GM12801 (cell line): ENCODE data around the gene FAM78A.

Source experiments
- TF ChIP-seq, protein P1 (sequence below): IDR thresholded peaks from one replicate; pipeline ENCODE4 v1.5.1; 2011; ENCODE audit warnings: control low read depth; ENCODE audit not compliant: insufficient read length; ENCODE audit errors: extremely low read depth

FAM78A gene

DNA sequence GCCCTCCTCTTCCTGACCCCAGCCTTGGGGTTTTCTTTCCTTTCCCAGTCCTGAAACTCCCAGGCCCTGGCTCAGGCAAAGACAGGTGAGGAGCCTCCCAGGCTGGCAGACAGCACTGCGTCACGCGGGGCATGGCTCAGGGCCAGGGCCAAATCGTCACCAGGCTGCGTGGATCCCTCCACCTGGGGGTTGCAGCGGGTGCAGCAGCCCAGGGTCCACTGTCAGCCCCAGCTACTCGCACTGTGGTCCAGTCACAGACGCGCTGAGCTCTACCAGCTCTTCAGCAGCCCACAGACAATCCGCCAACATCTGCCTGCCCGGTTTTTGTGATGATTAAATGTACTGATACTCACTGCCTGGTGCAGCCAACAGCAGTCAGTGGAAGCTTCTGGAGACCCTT is 12.1 kb downstream of the FAM78A start:
- TF ChIP-seq, protein P1, sequence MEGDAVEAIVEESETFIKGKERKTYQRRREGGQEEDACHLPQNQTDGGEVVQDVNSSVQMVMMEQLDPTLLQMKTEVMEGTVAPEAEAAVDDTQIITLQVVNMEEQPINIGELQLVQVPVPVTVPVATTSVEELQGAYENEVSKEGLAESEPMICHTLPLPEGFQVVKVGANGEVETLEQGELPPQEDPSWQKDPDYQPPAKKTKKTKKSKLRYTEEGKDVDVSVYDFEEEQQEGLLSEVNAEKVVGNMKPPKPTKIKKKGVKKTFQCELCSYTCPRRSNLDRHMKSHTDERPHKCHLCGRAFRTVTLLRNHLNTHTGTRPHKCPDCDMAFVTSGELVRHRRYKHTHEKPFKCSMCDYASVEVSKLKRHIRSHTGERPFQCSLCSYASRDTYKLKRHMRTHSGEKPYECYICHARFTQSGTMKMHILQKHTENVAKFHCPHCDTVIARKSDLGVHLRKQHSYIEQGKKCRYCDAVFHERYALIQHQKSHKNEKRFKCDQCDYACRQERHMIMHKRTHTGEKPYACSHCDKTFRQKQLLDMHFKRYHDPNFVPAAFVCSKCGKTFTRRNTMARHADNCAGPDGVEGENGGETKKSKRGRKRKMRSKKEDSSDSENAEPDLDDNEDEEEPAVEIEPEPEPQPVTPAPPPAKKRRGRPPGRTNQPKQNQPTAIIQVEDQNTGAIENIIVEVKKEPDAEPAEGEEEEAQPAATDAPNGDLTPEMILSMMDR: no peak

DNA sequence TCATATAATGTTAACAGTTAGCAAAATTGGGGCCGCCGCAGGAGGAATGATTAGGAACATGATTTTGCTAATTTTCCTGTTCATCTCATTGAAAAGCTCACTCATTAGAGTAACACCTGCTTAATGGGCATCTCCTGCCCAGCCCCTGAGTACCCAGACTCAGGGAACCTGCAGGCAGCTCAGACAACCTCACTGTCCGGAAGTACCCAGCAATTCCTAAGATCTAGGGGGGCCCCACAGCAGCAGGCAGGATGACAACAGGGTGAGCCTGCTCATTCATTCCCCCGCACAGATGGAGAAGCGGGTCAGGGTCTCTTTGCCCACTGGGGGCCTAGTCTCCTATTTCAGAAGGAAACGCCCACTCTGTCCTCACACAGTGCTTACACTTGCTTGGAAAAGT is 12.6 kb downstream of the FAM78A start:
- TF ChIP-seq, protein P1: no peak

DNA sequence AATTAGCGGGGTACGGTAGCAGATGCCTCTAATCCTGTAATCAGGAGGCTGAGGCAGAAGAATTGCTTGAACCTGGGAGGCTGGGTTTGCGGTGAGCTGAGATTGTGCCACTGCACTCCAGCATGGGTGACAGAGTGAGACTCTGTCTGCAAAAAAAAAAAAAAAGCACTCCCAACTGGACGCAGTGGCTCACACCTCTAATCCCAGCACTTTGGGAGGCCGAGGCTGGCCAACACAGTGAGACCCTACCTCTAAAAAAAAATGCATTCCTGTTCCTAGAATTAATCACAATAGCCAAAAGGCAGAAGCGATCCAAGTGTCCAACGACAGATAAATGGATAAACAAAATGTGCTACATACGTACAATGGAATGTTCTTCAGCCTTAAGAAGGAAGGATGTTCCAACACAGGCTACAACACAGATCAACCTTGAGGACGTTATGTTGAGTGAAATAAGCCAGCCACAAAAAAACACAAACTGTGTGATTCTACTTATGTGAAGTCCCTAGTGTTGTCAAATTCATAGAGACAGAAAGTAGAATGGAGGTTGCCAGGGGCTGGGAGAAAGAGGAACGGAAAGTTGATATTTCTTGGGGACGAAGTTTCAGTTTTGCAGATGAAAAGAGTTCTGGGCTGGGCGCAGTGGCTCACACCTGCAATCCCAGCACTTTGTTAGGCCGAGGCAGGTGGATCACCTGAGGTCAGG is 13.8 kb downstream of the FAM78A start:
- TF ChIP-seq, protein P1: no peak

DNA sequence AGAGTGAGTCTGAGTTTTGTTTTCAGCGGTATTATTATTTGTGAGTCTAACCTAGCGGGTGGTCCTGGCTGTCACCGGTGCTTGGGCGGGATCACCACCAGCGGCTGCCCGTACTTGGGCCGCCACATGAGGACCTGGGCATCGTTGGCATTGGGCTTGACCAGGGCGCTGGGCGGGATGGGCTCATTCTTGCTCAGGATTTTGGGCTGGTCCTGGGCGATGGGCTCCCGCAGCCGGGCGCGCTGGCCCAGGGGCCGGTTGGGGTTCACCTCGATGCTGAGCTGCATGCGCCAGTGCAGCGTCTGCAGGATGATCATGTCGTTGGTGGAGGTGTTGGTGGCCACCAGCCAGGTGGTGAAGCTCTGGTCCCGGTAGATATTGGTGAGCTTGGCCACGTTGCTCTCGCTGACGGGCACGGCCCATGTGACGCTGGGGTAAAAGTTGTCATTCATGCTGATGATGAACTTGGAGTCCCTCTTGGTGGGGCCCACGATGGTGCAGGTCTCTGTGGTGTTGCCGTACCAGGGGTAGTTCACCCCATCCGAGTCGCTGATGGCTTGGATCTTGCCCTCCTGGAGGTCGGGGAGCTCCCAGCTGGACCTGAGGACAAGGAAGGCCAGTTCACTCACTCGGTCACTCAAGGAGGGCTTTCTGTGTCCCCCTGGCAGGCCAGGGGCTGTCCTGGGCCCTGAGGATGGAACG is 15.4 kb downstream of the FAM78A start:
- TF ChIP-seq, protein P1: no peak

DNA sequence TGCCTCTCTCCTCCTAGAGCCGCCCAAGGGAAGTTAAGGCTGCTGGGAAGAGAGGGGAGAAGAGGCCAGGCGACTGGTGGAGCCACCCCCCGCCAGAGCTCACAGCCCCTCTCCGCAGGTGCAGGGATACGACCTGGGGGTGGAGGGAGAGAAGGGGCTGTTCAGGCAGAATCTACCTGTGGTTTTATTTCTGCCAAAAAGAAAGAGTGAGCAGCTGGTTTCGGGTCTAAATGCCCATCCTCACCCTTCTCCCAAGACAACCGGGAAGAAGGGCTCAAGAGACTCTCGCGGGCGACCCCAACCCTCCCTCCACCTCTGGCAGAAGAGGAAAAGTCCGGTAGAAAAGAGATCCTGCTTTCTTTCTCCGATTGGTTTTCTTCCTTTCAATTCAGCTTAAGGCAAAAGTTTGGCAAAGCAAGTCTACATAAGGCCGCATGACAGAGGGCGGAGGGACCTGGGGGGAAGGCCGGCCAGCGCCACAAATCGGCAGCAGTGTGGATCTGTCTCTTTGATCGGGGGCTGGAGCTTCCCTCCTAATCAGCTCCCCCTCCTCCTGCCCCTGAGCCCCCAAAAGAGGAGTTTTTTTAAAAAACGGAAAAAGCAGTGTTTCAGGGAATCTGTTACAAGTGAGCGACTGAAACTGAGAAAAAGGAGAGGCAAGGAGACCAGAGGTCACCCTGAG is 16.3 kb downstream of the FAM78A start:
- TF ChIP-seq, protein P1: no peak

DNA sequence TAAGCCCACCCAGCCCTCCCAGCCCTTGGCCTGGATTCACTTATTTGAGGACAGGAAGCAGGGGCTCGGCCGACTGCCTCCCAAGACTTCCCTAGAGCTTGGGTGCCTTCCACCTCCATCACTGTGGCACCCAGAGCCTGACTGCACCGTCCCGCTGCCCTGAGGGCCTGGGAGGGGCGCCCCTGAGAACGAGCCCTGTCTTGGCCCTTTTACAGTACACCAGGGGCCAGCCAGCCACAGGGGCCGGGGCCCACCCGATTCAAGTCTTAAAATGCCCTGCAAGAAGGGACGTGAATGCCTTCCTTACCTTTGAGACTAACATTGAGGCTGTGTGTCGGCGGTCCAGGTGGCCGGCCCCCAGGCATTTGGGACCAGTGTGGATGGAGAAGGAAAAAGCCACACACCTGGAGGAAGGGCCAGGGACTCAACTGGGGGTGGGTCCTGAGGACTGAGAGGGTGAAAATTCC is 16.8 kb downstream of the FAM78A start:
- TF ChIP-seq, protein P1: no peak

DNA sequence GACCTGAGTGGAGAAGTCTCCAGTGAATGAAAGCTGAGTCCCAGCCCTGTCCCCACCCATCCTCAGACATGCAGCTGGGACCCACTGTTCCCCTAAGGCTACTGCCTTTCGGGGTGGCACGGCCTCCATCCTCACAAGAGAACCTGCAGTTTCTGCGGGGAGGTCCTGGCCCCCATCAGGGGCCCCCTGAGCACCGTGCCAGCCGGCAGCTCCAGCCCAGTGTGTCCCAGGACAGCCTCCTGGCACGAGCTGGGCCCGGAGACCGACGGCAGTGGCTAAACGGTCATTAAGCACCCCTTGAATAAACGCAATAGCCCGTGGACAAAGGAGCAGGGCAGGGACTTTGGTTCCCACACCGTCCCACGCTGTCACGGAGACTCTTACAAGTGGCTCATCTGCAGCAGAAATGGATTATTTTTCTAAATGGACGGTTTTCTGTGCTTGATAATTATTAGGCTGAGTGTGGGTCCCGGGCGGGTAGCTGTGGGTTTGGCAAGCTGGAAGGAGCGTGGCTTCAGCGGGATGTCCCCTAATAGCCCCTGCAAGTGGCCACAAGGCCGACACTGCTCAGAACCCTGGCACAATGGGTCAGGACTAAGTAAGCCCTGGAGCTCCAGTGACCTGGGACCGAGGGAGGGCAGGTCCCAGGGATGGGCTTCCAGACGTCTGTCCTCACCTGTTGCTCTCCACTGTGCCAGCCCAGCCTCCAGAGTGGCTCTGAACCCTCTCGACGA is 17.4 kb downstream of the FAM78A start:
- TF ChIP-seq, protein P1: no peak
